GM19238 (cell line): ENCODE data around the gene CDH10.

Source experiments
- DNase-seq: peaks from one replicate; pipeline ENCODE4 v3.0.0; 2011; ENCODE audit warnings: low spot score; ENCODE audit not compliant: insufficient read length

The CDH10 gene

DNA sequence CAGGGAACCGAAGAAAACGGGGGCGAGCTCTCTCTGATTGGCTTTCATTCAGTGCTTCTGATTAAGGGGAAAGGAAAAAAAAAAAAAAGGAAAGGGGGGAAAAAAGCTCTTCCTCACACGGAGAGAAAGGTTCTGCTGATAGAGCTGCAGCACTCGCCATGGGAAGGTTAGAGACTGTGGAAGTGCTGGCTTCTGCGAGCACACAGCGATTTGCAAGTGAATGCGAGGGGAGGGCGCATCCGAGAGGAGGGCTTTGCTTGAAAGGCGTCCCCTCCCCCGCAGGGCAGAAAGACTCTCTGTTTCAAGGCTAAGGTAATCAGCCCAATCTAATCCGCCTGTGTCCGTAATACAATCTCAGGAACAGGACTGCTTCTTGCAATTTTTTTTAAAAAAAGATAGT is at the start of gene CDH10:
TSS of gene CDH10 (minus strand) at position 218 of the 400 bp plus-strand sequence. CDS start 51,488 bp downstream, outside the sequence.
- DNase-seq = no peak

DNA sequence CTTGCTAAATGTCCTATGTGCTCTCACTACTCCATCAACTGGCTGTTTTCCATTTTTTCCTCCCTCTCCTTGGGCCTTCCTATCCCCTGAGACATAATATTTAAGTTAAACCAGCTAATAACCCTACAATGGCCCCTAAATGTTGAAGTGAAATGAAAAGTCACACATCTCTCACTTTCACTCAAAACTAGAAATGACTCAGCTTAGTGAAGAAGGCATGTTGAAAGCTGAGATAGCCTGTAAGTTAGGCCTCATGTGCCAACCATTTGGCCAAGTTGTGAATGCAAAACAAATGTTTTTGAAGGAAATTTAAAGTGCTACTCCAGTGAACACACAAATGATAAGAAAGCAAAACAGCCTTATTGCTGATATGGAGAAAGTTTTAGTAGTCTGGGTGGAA is 48.8 kb upstream of the CDH10 start:
- DNase-seq = no peak

DNA sequence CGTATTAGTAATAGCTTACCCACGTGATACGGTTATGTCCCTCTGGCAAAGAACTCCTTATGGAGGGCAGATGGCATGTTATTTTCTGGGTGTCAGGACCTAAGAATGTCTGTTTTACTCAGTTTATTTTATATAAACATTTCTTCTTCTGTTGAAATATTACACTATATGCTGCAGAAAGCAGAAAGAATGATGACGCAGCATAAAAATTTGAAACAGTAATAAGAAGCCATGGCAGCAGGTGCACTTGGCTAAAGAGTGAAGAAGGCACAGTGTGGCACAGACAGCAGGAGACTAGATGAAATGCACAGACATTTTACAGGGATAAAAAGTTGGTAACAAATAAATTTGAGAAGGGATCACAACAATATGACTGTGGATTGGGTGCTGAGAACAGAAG is 46.3 kb upstream of the CDH10 start:
- no peak for DNase-seq

- DNase-seq = no peak
These were observed 36.3 kb upstream of the CDH10 start for GRCh38 chr5:24681106-24681505.

GRCh38 chr5:24668050-24668449 is 23.3 kb upstream of the CDH10 start:
- DNase-seq = no peak

GRCh38 chr5:24649531-24649930 is 4.8 kb upstream of the CDH10 start:
- DNase-seq = no peak

DNA sequence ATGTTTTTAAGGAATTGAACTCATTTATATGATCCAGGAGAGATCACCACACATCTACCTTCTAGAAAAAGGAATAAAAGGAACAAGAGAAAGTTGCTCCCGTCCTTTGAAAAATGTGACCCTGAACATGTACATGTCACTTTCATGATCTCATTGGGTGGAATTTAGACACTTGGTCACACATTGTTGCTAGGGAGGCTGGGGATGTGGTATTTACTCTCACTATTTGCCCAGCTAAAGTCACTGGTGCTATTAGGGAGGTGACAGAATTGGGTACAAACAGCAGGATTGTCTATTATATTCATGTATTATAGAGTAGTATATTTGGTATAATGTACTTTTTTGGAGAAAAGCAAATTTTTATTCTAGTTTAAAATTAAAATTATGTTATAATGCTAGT is 2.1 kb upstream of the CDH10 start:
- DNase-seq = no peak

GRCh38 chr5:24645483-24645882 is 705 bp upstream of the CDH10 start:
- no peak for DNase-seq

GRCh38 chr5:24643880-24644279 is 898 bp downstream of the CDH10 start:
- no peak for DNase-seq

GRCh38 chr5:24643156-24643555 is 1.6 kb downstream of the CDH10 start:
- DNase-seq = no peak

DNA sequence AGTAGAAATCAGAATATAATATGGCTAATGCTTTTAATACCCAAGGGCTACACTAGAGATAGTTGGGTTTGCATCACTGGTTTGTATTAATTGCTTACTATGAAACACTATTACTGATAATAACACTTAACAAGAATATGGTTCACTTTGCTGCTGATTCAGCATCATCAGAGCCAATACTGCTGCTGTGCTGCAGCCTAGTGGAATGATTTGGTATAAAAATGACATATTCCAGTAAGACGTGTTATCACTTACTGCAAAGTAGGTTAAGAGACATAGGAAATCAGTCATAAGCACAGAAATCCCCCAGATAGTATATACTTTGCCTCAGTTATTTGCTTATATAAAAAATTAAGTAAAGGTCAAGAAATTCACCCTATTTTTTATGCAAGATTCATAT is 2.8 kb downstream of the CDH10 start:
- no peak for DNase-seq

- no peak for DNase-seq
These were observed 9.6 kb downstream of the CDH10 start for GRCh38 chr5:24635209-24635608.

DNA sequence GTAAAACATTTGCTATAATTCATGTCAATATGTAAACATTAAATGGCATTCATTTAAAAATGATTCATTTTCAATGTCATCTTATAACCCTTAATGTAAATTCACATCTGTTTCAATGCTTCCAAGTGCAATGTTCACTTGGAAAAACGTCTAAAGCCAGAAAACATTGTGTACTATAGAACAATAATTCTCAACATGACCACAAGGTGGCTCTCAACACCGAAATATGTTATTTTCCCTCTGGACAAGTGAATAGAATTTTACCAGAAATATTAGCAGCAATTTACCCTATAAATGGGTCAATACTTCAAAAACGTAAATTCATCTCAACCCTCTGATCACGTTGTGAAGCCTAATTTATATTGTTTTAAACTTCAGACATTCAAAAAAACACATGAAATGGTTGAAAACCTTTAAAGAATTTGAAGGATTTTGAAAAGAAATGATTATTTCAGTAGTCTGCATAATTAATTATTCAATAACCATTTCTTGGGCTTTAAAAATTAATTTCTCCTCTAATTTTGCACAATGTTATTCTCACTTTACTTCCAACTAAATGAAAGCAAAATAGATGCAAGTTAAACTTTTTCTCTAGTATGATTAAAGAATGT is 11.0 kb downstream of the CDH10 start:
- no peak for DNase-seq

- no peak for DNase-seq
These were observed 12.4 kb downstream of the CDH10 start for GRCh38 chr5:24632353-24632752.

GRCh38 chr5:24630918-24631317 is 13.9 kb downstream of the CDH10 start:
- DNase-seq = no peak

- no peak for DNase-seq
These were observed 15.0 kb downstream of the CDH10 start for GRCh38 chr5:24629798-24630197.

DNA sequence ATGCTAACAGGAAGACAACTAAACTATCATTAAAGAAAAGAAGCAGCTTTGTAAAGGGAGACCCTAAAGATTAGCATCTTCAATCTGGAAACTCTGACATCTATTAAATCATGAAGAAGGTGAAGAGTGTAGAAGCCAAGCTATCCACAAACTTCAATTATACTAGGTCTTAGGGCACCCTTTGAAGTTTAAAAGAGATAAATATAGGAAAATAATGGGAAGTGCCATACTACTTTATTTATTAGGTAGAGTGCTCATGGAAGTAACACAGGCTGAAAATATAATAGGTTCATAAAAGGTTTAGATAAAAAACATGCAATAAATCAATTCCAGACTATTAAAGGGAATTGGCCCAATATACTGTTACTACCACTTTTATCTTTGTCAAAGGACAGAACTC is 19.9 kb downstream of the CDH10 start:
- no peak for DNase-seq

DNA sequence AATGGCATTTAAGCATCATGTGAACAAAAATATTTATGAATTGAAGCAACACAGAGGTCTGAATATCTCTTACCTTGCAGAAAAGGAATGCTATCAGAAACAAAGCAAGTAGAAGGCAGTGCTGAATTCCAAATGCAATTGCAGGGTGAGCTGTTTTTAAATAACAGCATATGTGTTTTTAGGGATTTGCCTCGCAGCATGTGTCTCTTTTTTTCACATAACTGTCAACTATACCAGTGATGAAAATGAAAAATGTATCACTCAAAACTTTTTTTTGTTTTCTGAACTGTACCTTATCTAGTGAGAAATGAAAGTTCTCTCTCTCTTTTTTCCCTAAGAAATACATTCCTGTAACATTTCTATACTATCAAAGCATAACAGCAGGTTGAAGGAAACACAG is 21.2 kb downstream of the CDH10 start:
- no peak for DNase-seq

- DNase-seq = no peak
These were observed 21.7 kb downstream of the CDH10 start for GRCh38 chr5:24623031-24623430.

DNA sequence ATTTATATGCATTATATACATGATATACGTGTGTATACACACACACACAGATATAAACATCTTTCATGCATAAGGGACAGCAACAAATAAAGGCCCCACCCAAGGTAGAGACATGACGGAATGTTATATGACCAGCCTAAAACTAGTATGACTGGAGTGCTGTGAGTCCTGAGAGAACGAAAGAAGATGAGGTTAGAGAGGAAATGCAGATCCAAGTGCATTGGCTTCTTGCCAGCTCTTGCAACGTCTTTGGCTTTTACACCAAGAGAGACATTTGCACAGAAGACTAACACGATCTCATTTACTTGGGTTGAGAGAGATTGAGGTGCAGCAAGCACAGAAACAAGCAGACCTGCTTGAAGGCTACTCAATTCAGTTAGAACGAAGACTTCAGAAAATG is 23.0 kb downstream of the CDH10 start:
- DNase-seq = no peak

GRCh38 chr5:24616566-24616965 is 28.2 kb downstream of the CDH10 start:
- DNase-seq = no peak

DNA sequence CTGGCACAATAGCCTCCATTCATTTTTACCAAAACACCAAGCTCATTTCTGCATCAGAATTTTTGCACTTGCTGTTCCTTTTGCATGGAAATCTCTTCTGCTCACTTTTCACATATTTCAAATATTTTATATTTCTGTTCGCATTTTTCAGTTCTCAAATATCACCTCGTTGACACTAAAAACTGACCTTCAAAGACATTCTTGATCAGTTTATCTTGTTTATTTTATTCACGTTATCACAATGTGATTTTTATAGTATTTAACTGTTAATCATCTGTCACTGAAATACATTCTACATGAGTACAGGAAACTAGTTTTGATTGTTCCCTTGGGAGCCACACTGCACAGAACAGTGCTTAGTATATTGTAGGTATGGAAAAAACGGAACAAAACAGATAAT is 29.6 kb downstream of the CDH10 start:
- DNase-seq = no peak

- DNase-seq = no peak
These were observed 35.1 kb downstream of the CDH10 start for GRCh38 chr5:24609706-24610105.

DNA sequence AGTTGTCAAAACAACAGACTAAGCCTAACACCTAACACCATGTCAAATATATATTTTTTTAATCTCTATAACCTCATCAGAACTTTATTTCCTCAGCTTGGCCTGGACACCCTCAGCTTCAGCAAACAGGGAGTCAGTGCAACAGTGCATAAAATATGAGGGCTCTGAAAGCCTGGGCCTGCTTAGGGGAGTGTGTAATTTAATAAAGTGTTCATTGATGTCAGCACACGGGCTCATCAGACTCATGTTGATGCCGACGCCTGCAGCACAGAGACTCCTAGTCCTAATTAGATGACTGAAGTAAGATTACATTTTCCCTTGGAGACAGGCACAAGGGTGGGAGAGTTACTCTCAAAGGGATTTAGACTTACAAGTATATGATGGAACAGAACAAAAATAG is 37.8 kb downstream of the CDH10 start:
- no peak for DNase-seq
